ENCODE results near the gene HLCS.

Gene HLCS

GRCh38 chr21:36890086-36890485 is 76.4 kb downstream of the HLCS start:
- intact Hi-C loops (cut with DNase I) = no loop called here

GRCh38 chr21:36889401-36889800 is 77.1 kb downstream of the HLCS start:
- no peak for DNase-seq
- intact Hi-C loops (cut with DNase I) = no loop called here

More at GRCh38 chr21:36890086-36890485, 76.4 kb downstream of the HLCS start:
- DNase-seq = no peak

GRCh38 chr21:36888466-36888865 is 78.0 kb downstream of the HLCS start:
- intact Hi-C loops (cut with DNase I) = no loop called here
- DNase-seq = no peak

GRCh38 chr21:36887963-36888362 is 78.5 kb downstream of the HLCS start:
- intact Hi-C loops (cut with DNase I) = no loop called here
- DNase-seq = no peak

GRCh38 chr21:36883532-36884486 is 82.7 kb downstream of the HLCS start:
- DNase-seq = no peak
- intact Hi-C loops (cut with DNase I) = no loop called here

GRCh38 chr21:36882776-36883175 is 83.7 kb downstream of the HLCS start:
- DNase-seq = no peak
- intact Hi-C loops (cut with DNase I) = no loop called here

- intact Hi-C loops (cut with DNase I) = no loop called here
- DNase-seq = peak in 8 of 10 donors; percentile 24 to 92 (median 66)
Measured at GRCh38 chr21:36881228-36881627, 85.2 kb downstream of the HLCS start.

GRCh38 chr21:36879827-36880226 is 86.6 kb downstream of the HLCS start:
- intact Hi-C loops (cut with DNase I) = no loop called here
- DNase-seq = no peak

GRCh38 chr21:36877741-36878140 is 88.7 kb downstream of the HLCS start:
- intact Hi-C loops (cut with DNase I) = no loop called here
- no peak for DNase-seq

- DNase-seq = no peak
- intact Hi-C loops (cut with DNase I) = no loop called here
Measured at GRCh38 chr21:36874665-36875064, 91.8 kb downstream of the HLCS start.

GRCh38 chr21:36873513-36873912 is 93.0 kb downstream of the HLCS start:
- DNase-seq = no peak
- intact Hi-C loops (cut with DNase I) = no loop called here

GRCh38 chr21:36867291-36867905 is 99.1 kb downstream of the HLCS start:
- intact Hi-C loops (cut with DNase I) = no loop called here
- DNase-seq = no peak

GRCh38 chr21:36866419-36866818 is 100.0 kb downstream of the HLCS start:
- DNase-seq = no peak
- intact Hi-C loops (cut with DNase I) = no loop called here

GRCh38 chr21:36864974-36865373 is 101.5 kb downstream of the HLCS start:
- intact Hi-C loops (cut with DNase I) = no loop called here
- no peak for DNase-seq

- no peak for DNase-seq
- intact Hi-C loops (cut with DNase I) = no loop called here
Measured at GRCh38 chr21:36863260-36863659, 103.2 kb downstream of the HLCS start.

- no peak for DNase-seq
- intact Hi-C loops (cut with DNase I) = no loop called here
Measured at GRCh38 chr21:36861595-36862323, 104.7 kb downstream of the HLCS start.

GRCh38 chr21:36860736-36861594 is 105.5 kb downstream of the HLCS start:
- DNase-seq = no peak
- intact Hi-C loops (cut with DNase I) = no loop called here

- no peak for DNase-seq
- intact Hi-C loops (cut with DNase I) = no loop called here
Measured at GRCh38 chr21:36859744-36860501, 106.5 kb downstream of the HLCS start.

GRCh38 chr21:36858320-36858957 is 108.0 kb downstream of the HLCS start:
- intact Hi-C loops (cut with DNase I) = no loop called here
- DNase-seq = no peak

All from posterior cingulate gyrus (tissue), 11 donors.